ENCODE results near the gene HSPA6.
"Not testable (repeated sequence)": the region's sequence is repeated elsewhere in the genome, so short reads cannot be mapped to it uniquely, and the experiment has no call there.

Gene HSPA6

DNA sequence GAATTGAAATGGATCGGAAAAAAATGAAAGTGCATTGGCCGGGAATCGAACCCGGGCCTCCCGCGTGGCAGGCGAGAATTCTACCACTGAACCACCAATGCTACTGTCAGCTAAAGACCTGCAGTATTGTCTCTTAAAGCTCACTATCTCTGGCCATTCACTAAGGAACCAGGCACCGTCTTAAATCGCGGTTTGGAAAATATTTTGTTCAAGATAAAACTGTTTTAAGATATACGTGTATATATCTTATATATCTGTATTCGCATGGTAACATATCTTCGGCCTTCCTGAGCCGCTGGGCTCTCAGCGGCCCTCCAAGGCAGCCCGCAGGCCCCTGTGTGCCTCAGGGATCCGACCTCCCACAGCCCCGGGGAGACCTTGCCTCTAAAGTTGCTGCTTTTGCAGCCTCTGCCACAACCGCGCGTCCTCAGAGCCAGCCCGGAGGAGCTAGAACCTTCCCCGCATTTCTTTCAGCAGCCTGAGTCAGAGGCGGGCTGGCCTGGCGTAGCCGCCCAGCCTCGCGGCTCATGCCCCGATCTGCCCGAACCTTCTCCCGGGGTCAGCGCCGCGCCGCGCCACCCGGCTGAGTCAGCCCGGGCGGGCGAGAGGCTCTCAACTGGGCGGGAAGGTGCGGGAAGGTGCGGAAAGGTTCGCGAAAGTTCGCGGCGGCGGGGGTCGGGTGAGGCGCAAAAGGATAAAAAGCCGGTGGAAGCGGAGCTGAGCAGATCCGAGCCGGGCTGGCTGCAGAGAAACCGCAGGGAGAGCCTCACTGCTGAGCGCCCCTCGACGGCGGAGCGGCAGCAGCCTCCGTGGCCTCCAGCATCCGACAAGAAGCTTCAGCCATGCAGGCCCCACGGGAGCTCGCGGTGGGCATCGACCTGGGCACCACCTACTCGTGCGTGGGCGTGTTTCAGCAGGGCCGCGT lies at the start of gene HSPA6:
HSPA6 (plus strand) TSS at position 724 of the 925 bp plus-strand sequence; CDS start at position 843, 119 bp downstream.
- DNase-seq, result peak; percentile 75 to 89

DNA sequence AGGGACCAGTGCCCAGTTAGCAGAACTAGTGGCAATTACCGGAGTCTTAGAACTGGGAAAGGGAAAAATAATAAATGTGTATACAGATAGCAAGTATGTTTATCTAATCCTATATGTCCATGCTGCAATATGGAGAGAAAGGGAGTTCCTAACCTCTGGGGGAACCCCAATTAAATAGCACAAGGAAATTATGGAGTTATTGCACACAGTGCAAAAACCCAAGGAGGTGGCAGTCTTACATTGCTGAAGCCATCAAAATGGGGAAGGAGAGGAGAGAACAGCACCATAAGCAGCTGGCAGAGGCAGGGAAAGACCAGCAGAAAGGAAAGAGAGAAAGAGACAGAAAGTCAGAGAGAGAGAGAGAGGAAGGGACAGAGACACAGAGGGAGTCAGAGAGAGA lies 46.6 kb upstream of the HSPA6 start:
- DNase-seq, result not testable (repeated sequence)

DNA sequence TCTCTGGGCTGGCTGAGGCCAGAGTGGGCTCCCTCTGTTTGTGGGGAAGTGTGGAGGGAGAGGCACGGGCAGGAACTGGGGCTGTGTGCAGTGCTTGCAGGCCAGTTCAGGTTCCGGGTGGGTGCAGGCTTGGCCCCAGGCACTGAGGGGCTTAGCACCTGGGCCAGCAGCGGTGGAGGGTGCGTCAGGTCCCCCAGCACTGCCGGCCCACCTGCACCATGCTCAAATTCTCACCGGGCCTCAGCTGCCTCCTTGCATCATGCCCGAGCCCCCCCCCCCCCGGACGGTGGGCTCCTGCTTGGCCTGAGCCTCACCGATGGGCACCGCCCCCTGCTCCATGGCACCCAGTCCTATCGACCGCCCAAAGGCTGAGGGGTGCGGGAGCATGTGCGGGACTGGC lies 45.4 kb upstream of the HSPA6 start:
- DNase-seq, result no peak

DNA sequence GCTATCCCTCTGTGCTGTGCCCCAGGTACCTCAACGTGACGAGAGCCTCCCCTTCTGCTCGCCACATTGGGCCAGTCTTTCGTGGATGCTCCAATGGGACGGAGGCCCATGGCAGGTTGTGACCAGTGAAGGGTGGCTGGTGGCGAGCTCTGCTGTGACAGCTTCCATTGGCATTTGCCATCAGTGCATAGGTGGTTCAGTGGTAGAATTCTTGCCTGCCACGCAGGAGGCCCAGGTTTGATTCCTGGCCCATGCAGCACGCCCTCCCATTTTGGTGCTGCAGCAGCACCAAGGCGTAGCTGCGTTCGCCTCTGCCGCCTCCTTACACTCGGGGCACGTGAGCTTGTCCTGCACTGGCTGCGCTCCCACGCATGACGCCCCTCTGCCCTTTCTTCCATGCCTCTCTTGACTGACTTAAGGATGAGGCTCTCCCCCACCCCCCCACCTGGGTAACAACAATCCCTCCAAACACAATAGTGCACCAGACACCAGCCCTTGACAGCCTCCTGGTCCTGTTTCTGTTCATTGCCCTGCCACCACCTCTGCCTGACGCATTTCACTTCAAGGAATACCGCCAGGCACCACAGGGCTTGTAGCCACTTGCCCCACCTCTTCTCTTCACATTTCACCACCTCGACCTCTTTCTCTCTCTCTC lies 43.8 kb upstream of the HSPA6 start:
- DNase-seq, result no peak

DNA sequence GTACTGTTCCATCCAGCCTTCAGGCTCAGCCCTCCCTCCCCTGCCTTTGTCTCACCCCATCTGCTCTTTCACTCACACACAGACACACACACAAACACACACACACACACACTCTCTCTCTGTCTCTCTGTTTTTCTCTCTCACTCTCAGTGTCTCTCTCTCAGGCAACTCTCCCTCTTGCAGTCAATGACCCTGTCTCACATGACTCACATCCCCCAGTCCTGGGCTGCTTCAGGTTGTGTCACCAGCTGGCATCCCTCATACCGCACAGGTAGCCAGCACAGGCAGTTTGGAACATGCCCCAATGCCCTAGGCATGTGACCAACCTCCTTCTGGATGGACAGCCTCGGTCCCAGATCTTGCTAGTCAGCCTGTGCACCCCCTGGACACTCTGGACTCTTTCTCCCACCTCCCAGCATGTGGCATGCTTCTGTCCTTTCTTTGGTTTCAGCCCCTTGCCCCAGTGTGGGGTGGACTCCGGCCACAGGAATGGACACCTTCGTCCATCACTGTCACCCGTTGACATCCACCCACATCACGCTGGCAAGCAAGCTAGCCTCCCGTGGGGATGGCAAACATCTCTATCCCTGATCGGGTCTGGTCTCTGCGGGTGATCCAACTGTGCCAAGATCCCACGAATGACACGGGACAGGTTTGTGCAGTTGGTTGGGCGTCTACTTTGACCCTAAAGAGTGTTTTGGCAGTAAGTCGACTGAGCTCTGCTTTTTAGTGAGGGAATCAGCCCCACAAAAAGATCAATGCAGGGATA lies 42.5 kb upstream of the HSPA6 start:
- DNase-seq, result no peak

DNA sequence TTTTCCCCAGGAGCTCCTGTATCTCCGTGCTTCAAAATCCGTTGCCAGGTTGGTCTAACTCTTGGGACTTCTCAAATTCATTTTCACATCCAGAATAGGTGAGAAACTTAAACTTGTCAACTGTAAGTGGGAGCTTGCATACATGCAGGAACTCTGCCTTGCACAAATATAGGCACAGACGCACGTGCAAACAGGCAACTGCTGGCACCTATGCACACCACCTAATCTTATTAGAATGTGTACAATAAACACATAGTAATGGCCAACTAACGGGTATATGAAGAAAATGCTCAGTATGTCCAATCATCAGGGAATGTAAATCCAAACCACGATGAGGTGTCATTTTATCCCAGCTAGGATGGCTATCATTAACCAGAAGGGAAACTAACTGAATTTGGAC lies 41.7 kb upstream of the HSPA6 start:
- DNase-seq, result no peak

DNA sequence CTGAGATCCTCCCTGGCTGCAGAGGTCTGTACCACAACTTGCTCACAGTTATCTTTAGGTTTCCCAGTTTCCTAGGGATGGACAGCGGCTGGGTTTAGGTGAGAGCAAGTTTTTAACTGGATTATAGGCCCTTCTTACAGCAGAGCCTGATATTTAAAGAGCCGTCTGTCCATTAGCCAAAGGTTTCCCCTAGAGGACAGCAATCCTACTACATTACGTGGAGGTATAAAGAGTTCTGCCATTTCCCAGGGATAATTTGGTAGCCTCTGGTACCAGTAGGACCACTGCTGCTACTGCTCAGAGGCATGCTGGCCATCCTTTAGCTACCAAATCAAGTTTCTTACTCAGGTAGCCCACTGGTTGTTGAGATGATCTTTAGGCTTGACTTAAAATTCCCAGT lies 41.0 kb upstream of the HSPA6 start:
- DNase-seq, result no peak

DNA sequence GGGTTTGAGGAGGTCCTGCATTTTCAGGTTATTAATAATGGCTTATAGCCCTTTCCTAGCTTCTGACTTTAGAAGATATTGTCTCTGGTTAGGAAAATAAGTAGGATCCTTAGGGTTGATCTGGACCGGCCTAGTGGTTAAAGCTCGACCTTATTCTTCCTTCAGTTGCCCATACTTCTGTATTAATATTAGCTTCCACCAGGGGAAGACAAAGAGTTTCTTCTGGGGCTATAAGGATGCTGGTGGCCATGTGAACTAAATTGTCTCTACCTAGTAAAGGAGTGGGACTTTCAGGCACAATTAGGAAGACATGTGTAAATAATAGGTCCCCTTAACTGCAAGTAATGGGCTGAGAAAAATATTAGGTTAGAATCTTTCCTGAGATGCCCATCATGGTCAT lies 39.7 kb upstream of the HSPA6 start:
- DNase-seq, result no peak

DNA sequence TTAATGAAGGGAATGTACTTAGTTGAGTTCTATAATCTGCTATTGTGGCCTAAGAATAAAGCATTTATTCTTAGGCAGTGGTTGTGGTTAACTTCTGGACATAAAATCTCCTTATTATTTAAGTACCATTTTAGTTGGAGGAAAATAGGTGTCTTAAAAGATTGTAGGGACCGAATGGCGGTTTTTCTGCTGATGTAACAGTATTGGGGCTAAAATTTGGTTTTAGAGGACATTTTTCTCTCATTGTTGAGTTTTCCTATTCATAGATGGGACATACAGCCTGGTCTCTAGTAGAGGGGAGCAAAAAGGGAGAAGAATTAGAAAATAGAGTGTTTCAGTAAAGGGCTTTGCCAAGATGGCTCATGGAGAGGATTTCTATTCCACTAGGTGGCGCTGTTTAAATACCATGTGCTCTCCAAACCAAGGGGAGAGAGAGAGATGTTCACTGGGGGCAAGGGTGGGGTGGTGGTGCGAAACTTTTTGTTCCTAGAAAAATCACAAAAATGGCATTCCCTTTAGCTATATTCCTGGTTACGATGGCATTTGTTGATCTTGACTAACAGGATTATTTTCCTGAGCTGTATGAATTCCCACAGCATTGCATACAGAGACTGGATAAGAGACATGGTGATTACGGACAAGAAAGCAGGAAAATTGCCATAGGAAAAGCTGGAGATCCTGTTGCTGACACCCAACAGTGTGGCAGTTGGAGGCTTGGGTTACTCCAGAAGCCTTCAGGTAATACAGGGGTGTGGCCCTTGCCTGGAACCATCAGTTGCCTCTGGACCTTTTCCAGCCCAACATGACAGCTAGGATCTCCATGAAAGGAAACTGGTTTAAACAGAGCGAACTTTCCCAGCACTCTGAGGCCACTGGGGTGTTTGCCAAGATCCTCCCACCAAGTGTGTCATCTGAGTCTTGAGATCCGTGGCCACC lies 37.3 kb upstream of the HSPA6 start:
- DNase-seq, result peak; percentile 42 to 79

DNA sequence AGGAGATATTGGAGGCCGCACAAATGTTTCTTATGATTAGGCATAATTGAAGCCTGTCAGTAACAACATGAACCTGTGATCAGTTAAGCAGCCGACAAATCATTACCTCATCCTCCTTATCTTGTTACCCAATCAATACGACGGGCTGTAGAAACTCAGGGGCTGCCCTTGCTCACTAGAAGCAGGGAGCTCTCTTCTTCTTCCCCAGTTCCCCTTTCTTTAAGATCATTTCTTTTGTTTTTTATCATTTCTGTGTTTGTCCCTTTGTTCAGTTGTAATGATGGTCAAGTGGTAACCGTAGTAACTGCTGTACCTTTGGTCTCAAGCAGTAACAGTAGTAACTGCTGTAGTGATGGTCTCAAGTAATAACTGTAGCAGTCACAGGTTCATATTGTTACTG lies 32.9 kb upstream of the HSPA6 start:
- peak in 1 of 2 donors; percentile 11 for DNase-seq

DNA sequence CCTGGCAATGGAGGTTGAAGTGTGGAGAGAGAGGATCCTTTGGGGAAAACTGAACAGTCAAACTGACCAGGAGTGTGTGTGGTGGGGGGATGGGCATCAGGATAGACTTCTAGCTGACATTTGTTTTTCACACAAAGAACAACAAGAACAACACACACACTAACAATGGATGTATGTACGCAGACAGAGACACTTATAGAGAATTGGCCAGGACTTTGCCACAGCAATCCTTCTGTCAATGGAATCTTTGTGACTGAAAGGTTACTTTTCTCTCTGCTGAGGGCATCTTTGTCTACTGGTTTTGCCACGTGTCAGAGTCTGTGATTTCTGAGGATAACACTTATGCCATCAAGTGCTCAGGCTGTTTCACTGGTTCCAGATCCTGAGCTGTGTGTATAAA lies 31.5 kb upstream of the HSPA6 start:
- DNase-seq, result no peak

DNA sequence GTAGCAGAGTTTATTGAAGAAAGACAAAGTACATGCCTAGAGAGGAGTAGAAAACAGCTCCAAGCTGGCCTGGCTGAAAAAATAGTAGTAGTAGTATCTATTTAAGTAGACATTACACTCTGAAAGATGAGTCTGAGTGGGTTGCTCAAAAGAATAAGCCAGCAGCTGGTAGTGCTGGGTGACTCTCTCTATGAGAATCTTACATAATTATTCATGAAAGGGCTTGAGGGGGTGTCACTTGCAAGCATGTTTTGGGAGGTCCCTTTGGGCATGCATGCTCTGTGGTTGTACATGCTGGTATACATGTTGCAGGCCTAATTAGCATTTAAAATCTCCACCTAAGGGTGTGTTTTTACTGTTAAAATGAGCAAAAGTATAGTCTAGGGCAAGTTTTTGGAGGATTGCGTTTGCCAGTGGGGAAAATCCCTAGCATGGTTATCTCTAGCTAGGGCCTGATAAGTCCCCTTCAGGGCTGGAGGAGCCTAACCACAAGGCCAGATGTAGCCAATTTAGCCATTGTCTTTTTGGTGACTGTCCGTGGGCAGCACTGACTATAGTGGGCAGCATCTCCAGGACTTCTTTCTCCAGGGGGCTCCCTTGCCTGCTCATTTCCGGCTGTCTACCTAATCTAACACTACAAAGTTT lies 30.1 kb upstream of the HSPA6 start:
- DNase-seq, result no peak

DNA sequence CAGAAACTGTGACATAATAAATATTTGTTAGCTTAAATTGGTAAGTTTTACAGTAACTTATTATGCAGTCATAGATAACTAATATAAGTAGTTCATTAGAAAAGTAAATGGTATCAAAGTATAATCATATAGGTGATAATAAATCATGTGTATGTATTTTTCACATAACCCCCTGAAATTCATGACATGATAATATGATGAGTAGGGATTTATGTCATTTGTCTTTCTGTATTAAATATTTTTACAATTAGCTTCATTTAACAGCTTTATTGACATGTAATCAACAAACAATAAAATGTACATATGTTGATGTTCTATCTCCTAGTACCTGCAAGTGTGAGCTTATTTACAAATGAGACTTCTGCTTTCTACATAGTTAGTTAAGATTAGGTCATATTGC lies 28.9 kb upstream of the HSPA6 start:
- DNase-seq, result no peak

DNA sequence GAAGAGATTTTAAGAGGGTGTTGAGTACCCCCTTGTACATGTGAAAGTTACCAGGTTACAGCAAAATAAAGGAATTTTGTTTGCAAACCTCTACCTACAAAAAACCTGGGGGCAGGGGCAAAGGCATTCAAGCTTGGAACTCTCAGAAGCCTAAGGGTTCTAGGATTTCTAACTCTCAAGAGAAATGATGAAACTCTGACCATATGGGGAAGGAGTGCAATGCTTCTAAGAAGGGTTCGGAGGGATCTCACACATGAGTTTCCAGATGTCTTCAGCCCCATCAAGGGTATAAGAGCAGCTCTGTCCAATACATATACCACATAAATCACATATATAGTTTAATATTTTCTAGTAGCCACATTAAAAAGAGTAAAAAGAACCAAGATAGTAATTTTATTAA lies 26.4 kb upstream of the HSPA6 start:
- DNase-seq, result no peak

DNA sequence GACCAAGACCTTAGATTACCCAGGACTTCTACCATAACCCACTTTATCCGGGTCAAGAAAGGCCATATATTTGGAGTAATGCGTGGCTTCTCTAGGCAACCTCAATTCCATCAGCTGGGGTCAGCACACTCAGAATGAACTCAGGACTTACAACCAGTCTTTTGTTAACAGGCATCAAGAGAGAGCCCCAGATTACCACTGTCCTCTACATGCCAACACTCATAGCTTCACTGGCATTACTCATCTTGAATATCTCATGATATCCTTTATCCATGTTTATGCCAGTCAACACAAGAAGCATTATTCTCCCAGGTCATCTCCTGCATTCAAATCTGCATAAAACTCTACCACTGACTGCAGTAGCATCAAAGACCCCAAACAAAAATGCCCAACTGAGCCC lies 25.7 kb upstream of the HSPA6 start:
- no peak for DNase-seq

DNA sequence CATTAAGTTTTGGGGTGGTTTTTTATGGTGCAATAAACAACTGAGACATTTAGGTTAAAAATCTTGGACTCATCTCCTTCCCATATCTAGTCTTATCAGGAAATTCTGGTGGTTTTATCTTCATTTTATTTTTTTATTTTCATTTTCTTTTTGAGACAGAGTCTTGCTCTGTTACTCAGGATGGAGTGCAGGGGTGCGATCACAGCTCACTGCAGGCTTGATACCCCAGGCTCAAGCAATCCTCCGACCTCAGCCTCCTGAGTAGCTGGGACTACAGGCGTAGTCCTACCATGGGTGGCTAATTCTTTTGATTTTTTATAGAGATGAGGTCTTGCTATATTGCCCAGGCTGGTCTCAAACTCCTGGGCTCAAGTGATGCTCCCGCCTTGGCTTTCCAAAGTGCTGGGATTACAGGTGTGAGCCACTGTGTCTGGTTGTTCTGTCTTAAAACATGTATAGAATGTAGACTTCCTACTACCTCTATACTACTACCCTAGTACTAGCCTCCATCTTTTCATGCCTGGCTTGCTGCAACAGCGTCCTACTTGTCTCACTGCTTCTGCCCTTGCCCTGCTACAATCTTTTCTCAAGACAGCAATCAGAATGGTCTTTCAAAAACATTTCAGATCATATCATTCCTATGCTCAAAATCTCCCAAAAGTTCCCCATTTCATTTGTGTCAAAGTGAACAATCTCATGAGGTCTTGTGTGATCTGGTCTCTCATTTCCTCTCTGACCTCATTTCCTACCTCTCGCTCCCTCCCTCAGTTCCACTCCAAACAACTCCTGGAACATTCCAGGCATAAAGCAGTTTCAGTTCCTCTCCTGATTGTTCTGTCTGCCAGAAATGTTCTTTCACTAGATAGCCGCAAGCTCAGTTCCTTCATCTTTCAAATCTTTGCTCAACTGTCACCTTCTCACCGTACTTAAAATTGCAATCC lies 25.0 kb upstream of the HSPA6 start:
- no peak for DNase-seq

DNA sequence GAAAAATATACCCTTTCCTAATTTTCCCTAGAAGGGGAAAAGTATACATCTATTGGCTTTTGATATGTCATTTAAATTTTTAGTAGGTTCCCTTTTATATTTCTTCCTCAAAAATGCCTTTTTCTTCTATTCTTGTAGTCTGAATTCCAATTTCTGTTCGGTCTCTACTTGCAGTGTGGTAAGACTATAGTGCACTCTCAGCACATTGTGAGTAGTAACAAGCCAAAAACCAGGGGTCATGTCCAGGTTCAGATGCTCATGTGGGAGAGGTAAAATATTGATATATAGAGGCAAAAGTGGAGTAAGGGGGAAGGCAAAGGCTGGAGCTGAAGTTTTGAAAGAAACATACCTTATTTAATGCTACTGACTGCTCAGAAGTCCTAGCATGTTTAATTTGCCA lies 23.1 kb upstream of the HSPA6 start:
- DNase-seq, result no peak

DNA sequence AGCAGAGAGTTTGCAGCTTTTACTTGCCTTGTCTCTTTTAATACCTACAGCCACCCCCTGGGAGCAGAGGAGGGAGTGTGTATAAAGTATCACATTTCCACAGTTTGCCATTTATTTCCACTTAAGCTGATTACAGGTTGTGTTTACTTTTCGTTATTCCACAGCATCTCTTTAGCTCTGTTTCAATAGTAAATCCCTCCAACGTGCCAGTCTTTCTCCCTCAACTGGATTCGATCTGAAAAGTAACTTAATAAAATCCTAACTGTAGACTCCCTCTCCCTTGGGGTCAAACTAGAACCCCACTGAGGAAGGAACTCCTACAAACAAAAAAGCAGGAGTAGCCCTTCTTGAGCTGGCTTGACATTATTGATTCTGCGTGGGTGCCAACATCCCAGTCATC lies 22.2 kb upstream of the HSPA6 start:
- no peak for DNase-seq

DNA sequence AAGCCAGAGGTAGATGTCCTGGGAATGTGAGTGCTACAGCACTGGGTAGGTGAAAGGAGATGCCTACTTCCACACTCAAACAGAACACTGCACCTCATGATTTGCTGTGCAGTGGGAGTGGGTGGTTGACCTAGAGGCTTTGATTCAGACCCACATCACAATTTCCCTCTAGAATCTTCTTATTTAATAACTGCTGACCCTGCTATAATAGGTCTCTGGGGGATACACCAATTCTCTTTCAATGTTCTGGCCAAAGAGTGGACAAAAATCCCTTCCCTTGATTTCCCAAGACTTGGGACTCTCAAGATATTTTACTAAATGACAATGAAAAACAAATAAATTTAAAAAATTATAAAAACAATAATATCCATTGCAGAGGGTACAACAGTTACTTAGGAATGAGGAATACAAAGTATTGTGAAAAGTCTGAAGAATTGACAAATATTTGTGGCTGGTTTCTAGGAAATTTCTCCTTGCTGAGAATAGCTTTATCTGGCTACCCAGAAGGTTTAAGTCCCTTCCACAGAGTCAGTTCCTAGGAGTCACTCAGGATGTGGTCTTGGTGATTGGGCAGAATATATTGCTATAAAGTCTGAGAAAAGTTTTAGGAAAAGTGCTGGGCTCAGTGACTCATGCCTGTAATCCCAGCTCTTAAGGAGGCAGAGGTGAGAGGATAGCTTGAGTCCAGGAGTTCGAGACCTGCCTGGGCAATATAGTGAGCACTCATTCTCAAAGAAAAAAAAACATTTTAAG lies 21.5 kb upstream of the HSPA6 start:
- DNase-seq, result no peak

DNA sequence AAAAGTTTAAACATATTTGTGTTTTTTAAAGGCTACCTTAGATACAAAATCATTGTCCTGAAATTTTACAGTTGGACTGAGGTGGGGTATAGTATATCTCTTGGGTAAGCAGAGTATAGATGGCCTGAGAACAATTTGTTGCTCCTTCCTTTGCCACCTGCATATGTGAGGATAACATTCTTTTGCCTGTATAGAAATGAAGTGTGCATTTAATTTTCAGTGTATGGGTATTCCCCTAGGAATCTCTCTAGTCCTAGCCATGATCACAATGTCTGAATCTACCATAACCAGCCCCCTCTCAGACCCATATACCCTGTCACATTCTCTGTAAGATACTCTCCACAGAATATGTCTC lies 21.0 kb upstream of the HSPA6 start:
- no peak for DNase-seq

Measured in CD4-positive, alpha-beta T cell treated with Interleukin-1 beta for 1 hour (primary cell).